ENCODE data around the gene CELSR1.
"Not testable (repeated sequence)": the region's sequence is repeated elsewhere in the genome, so short reads cannot be mapped to it uniquely, and the experiment has no call there.

The CELSR1 gene

GRCh38 chr22:46402505-46402904 lies 134.9 kb downstream of the CELSR1 start:
- no peak for TF ChIP-seq CTCF (conservative IDR thresholded peaks at IDR 0.05; ENCODE audit: low read depth, low read length)
- H3K4me3 ChIP-seq (ENCODE audit: low read depth, low read length) = no peak overlapping the region
- no peak for DNase-seq (ENCODE audit: low read depth)

GRCh38 chr22:46401370-46401769 lies 136.1 kb downstream of the CELSR1 start:
- no peak for TF ChIP-seq CTCF (conservative IDR thresholded peaks at IDR 0.05; ENCODE audit: low read depth, low read length)
- H3K4me3 ChIP-seq (ENCODE audit: low read depth, low read length) = no peak overlapping the region
- DNase-seq (ENCODE audit: low read depth) = no peak

- no peak for DNase-seq (ENCODE audit: low read depth)
- no peak overlapping the region for H3K4me3 ChIP-seq (ENCODE audit: low read depth, low read length)
- TF ChIP-seq CTCF (conservative IDR thresholded peaks at IDR 0.05; ENCODE audit: low read depth, low read length) = no peak
Measured at GRCh38 chr22:46399251-46400024, 138.0 kb downstream of the CELSR1 start.

- DNase-seq (ENCODE audit: low read depth) = no peak
- no peak for TF ChIP-seq CTCF (conservative IDR thresholded peaks at IDR 0.05; ENCODE audit: low read depth, low read length)
Measured at GRCh38 chr22:46397951-46398350, 139.5 kb downstream of the CELSR1 start.

GRCh38 chr22:46397514-46397913 lies 139.9 kb downstream of the CELSR1 start:
- no peak for DNase-seq (ENCODE audit: low read depth)
- no peak overlapping the region for H3K4me3 ChIP-seq (ENCODE audit: low read depth, low read length)
- no peak for TF ChIP-seq CTCF (conservative IDR thresholded peaks at IDR 0.05; ENCODE audit: low read depth, low read length)

More at GRCh38 chr22:46397951-46398350, 139.5 kb downstream of the CELSR1 start:
- no peak overlapping the region for H3K4me3 ChIP-seq (ENCODE audit: low read depth, low read length)

GRCh38 chr22:46397049-46397448 lies 140.4 kb downstream of the CELSR1 start:
- DNase-seq (ENCODE audit: low read depth); H3K4me3 ChIP-seq (ENCODE audit: low read depth, low read length): not testable (repeated sequence)

- TF ChIP-seq CTCF (conservative IDR thresholded peaks at IDR 0.05; ENCODE audit: low read depth, low read length) = no peak
- H3K4me3 ChIP-seq (ENCODE audit: low read depth, low read length) = no peak overlapping the region
- no peak for DNase-seq (ENCODE audit: low read depth)
Measured at GRCh38 chr22:46395145-46395544, 142.3 kb downstream of the CELSR1 start.

All from choroid plexus epithelial cell (primary cell).